ENCODE measurements around the gene P4HA2.

- TF ChIP-seq CTCF (conservative IDR thresholded peaks at IDR 0.05; ENCODE audit: low read length) (no peak), EZH2phosphoT487 (IDR thresholded peaks at IDR 0.05; ENCODE audit: borderline replicate concordance, low read depth, low read length) (no peak)
These were observed 20.9 kb downstream of the P4HA2 start for GRCh38 chr5:132206782-132207181.
